ENCODE measurements around the gene LHFPL2. TPM values are rescaled to one million over a fixed set of nuclear protein-coding genes. Genes with fewer than 3 reads are reported as not detected.

Gene LHFPL2
- polyA plus RNA-seq, 1 of the 3 experiments (the other 2 are of a cell fraction): 10.4 TPM

DNA sequence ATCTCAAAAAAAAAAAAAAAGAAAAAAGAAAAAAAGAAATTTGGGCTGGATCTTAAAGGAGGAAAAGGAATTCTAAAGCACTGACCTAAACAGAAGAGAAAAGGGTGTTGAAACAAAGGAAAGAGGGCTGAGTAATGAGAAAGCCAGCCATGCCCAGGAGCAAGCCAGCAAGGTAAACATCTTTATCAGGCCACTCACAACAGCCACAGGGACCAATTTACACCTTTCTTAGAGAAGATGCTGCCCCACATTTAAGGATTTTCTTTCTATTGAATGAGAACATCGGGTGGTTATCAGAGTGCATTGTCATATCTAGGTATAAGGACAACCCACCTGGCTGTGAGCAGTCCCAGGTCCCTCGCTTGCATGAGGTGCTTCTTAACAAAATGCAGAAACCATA, 16.6 kb downstream of the LHFPL2 start:
- Histone ChIP-seq H3K9me2 (no peaks in the 10 kb centered on the region), H4K20me1 (ENCODE audit: insufficient read depth) (peaks cover 23% of the 10 kb centered on the region), H3K9me3 (no peaks in the 10 kb centered on the region), H3K27me3 (ENCODE audit: insufficient read depth) (no peaks in the 10 kb centered on the region), H3K4me3 (ENCODE audit: low read depth in 2 of 2, low read length in 1 of 2) (no peak overlapping the region), H3K27ac (ENCODE audit: low read depth in 2 of 2, low read length in 1 of 2) (no peak overlapping the region), H3K36me3 (replicated peaks in 1 of 2; ENCODE audit: control insufficient read depth in 1 of 2, insufficient read depth in 2 of 2, low read length in 1 of 2) (peaks cover 42 to 65% of the 10 kb centered on the region in 2 experiments), H3K4me1 (ENCODE audit: control insufficient read depth in 1 of 2, insufficient read depth in 2 of 2, low read depth in 1 of 2, low read length in 1 of 2) (peaks cover 28 to 49% of the 10 kb centered on the region in 2 experiments), H3K9ac (no peak overlapping the region), H3K79me2 (ENCODE audit: insufficient read depth) (peaks cover 100% of the 10 kb centered on the region), H3F3A (replicated peaks; ENCODE audit: insufficient read depth) (peaks cover 4% of the 10 kb centered on the region), H2AFZ (ENCODE audit: low read depth) (no peak overlapping the region), H3K4me2 (no peak overlapping the region)
- WGBS (ENCODE audit: low lambda C conversion rate): 100% methylated on average over 2 of the region's 2 CpGs
- no peak for DNase-seq
- POLR2A ChIA-PET: no interaction called here
- TF ChIP-seq RFX5 (IDR thresholded peaks at IDR 0.05; ENCODE audit: low read length) (no peak), NFIC (IDR thresholded peaks at IDR 0.05; ENCODE audit: borderline replicate concordance) (no peak), NRF1 (IDR thresholded peaks at IDR 0.05; ENCODE audit: low read depth, low read length) (no peak), TAF1 (IDR thresholded peaks at IDR 0.05; ENCODE audit: borderline replicate concordance, low read depth, low read length) (no peak)
- TF ChIP-seq, protein P1, sequence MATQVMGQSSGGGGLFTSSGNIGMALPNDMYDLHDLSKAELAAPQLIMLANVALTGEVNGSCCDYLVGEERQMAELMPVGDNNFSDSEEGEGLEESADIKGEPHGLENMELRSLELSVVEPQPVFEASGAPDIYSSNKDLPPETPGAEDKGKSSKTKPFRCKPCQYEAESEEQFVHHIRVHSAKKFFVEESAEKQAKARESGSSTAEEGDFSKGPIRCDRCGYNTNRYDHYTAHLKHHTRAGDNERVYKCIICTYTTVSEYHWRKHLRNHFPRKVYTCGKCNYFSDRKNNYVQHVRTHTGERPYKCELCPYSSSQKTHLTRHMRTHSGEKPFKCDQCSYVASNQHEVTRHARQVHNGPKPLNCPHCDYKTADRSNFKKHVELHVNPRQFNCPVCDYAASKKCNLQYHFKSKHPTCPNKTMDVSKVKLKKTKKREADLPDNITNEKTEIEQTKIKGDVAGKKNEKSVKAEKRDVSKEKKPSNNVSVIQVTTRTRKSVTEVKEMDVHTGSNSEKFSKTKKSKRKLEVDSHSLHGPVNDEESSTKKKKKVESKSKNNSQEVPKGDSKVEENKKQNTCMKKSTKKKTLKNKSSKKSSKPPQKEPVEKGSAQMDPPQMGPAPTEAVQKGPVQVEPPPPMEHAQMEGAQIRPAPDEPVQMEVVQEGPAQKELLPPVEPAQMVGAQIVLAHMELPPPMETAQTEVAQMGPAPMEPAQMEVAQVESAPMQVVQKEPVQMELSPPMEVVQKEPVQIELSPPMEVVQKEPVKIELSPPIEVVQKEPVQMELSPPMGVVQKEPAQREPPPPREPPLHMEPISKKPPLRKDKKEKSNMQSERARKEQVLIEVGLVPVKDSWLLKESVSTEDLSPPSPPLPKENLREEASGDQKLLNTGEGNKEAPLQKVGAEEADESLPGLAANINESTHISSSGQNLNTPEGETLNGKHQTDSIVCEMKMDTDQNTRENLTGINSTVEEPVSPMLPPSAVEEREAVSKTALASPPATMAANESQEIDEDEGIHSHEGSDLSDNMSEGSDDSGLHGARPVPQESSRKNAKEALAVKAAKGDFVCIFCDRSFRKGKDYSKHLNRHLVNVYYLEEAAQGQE (IDR thresholded peaks at IDR 0.05; ENCODE audit: low read depth, low read length): no peak
- CTCF ChIA-PET: interaction anchor here (0.6 to 5.6 kb wide), 4 partner anchors 15 to 333 kb away, joined by 3 to 36 read pairs (median 5); partner anchors contain the start of gene LHFPL2

DNA sequence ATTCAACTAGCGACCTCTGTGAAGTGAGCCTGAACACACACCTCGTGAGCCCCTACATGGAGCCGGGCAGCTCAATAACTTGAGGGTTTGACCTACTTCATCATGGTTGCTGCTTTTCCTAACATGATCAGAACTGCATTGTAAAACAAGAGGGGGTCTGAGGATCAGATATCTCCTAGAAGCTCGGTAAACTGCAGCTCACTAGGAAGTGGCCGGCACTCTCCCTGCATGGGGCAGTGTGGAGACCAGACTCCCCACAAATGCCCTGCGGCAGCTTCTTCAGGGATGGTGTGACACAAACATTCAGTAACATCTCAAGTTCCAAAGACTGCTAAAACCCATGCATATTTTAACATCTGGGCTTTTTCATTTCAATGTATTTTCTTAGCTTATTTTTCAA, 18.5 kb downstream of the LHFPL2 start:
- no peaks in the 10 kb centered on the region for H3K9me2 ChIP-seq
- H3K9me3 ChIP-seq: no peaks in the 10 kb centered on the region
- CTCF ChIA-PET: interaction anchor here (0.6 to 4.5 kb wide), 2 partner anchors 93 to 278 kb away, joined by 3 to 32 read pairs; no protein-coding TSS in a partner anchor
- H3K79me2 ChIP-seq (ENCODE audit: insufficient read depth): peaks cover 100% of the 10 kb centered on the region
- no peak overlapping the region for H3K4me3 ChIP-seq (ENCODE audit: low read depth in 2 of 2, low read length in 1 of 2)
- POLR2A ChIA-PET: no interaction called here
- no peak overlapping the region for H3K4me2 ChIP-seq
- H3K27me3 ChIP-seq (ENCODE audit: insufficient read depth): no peaks in the 10 kb centered on the region
- H2AFZ ChIP-seq (ENCODE audit: low read depth): no peak overlapping the region
- 91% methylated on average over 6 of the region's 6 CpGs for WGBS (ENCODE audit: low lambda C conversion rate)
- no peak overlapping the region; a peak in 1 of 4 replicates for H3K27ac ChIP-seq (ENCODE audit: low read depth in 2 of 2, low read length in 1 of 2)
- TF ChIP-seq, protein P2, sequence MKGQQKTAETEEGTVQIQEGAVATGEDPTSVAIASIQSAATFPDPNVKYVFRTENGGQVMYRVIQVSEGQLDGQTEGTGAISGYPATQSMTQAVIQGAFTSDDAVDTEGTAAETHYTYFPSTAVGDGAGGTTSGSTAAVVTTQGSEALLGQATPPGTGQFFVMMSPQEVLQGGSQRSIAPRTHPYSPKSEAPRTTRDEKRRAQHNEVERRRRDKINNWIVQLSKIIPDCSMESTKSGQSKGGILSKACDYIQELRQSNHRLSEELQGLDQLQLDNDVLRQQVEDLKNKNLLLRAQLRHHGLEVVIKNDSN (IDR thresholded peaks at IDR 0.05; ENCODE audit: borderline replicate concordance, low read depth): no peak
- TF ChIP-seq TEAD4 (IDR thresholded peaks at IDR 0.05; ENCODE audit: borderline replicate concordance, insufficient read depth) (no peak), GABPA (IDR thresholded peaks at IDR 0.05; ENCODE audit: low read depth) (no peak), POLR2AphosphoS5 (IDR thresholded peaks at IDR 0.05; ENCODE audit: low read depth, low read length) (no peak), CHD2 (IDR thresholded peaks at IDR 0.05; ENCODE audit: low read length, partially characterized antibody) (no peak), JUND (IDR thresholded peaks at IDR 0.05) (no peak), RXRA (IDR thresholded peaks at IDR 0.05; ENCODE audit: borderline replicate concordance, low read depth) (no peak), FOXJ3 (CRISPR knock-in tag; IDR thresholded peaks at IDR 0.05) (no peak), TAF1 (IDR thresholded peaks at IDR 0.05; ENCODE audit: borderline replicate concordance, low read depth, low read length) (no peak), TCF12 (IDR thresholded peaks at IDR 0.05) (no peak), GATA2 (CRISPR knock-in tag; IDR thresholded peaks at IDR 0.05) (no peak), MXI1 (IDR thresholded peaks at IDR 0.05; ENCODE audit: low read depth, low read length) (no peak), ELF1 (IDR thresholded peaks at IDR 0.05) (no peak), RCOR1 (IDR thresholded peaks at IDR 0.05; ENCODE audit: low read length) (no peak), EP300 (IDR thresholded peaks at IDR 0.05; ENCODE audit: borderline replicate concordance in 1 of 2, low read depth in 1 of 2, low read length in 1 of 2) (no peak), NFIC (IDR thresholded peaks at IDR 0.05; ENCODE audit: borderline replicate concordance) (no peak)
- TF ChIP-seq, protein P3, sequence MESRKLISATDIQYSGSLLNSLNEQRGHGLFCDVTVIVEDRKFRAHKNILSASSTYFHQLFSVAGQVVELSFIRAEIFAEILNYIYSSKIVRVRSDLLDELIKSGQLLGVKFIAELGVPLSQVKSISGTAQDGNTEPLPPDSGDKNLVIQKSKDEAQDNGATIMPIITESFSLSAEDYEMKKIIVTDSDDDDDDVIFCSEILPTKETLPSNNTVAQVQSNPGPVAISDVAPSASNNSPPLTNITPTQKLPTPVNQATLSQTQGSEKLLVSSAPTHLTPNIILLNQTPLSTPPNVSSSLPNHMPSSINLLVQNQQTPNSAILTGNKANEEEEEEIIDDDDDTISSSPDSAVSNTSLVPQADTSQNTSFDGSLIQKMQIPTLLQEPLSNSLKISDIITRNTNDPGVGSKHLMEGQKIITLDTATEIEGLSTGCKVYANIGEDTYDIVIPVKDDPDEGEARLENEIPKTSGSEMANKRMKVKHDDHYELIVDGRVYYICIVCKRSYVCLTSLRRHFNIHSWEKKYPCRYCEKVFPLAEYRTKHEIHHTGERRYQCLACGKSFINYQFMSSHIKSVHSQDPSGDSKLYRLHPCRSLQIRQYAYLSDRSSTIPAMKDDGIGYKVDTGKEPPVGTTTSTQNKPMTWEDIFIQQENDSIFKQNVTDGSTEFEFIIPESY (IDR thresholded peaks at IDR 0.05; ENCODE audit: borderline replicate concordance, low read depth): no peak
- TF ChIP-seq, protein P4, sequence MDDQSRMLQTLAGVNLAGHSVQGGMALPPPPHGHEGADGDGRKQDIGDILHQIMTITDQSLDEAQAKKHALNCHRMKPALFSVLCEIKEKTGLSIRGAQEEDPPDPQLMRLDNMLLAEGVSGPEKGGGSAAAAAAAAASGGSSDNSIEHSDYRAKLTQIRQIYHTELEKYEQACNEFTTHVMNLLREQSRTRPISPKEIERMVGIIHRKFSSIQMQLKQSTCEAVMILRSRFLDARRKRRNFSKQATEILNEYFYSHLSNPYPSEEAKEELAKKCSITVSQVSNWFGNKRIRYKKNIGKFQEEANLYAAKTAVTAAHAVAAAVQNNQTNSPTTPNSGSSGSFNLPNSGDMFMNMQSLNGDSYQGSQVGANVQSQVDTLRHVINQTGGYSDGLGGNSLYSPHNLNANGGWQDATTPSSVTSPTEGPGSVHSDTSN (IDR thresholded peaks at IDR 0.05): no peak
- TF ChIP-seq, protein P5, sequence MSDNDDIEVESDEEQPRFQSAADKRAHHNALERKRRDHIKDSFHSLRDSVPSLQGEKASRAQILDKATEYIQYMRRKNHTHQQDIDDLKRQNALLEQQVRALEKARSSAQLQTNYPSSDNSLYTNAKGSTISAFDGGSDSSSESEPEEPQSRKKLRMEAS (IDR thresholded peaks at IDR 0.05; ENCODE audit: low read depth): no peak
- H3K9ac ChIP-seq: no peak overlapping the region
- peaks cover 18% of the 10 kb centered on the region for H4K20me1 ChIP-seq (ENCODE audit: insufficient read depth)
- peaks cover 25 to 47% of the 10 kb centered on the region in 2 experiments for H3K4me1 ChIP-seq (ENCODE audit: control insufficient read depth in 1 of 2, insufficient read depth in 2 of 2, low read depth in 1 of 2, low read length in 1 of 2)
- H3K36me3 ChIP-seq (replicated peaks in 1 of 2; ENCODE audit: control insufficient read depth in 1 of 2, insufficient read depth in 2 of 2, low read length in 1 of 2): peaks cover 55 to 74% of the 10 kb centered on the region in 2 experiments
- DNase-seq: no peak
- H3F3A ChIP-seq (replicated peaks; ENCODE audit: insufficient read depth): peaks cover 4% of the 10 kb centered on the region
